Measurements from ENCODE around the gene RNF8.

- TF ChIP-seq POLR2A (IDR thresholded peaks at IDR 0.05; ENCODE audit: low read depth, low read length) (no peak), PAX5 (IDR thresholded peaks at IDR 0.05; ENCODE audit: insufficient read depth, low read length, severe bottlenecking) (no peak), TAF1 (IDR thresholded peaks at IDR 0.05; ENCODE audit: low read depth, low read length) (no peak), POLR2AphosphoS5 (IDR thresholded peaks at IDR 0.05; ENCODE audit: low read depth, low read length) (no peak), SPI1 (IDR thresholded peaks at IDR 0.05; ENCODE audit: low read depth, low read length) (no peak), POU2F2 (IDR thresholded peaks at IDR 0.05; ENCODE audit: low read depth, low read length) (no peak)
Observed at GRCh38 chr6:37324131-37325033, 29.4 kb upstream of the RNF8 start.
